Stimulated activated CD4-positive, alpha-beta T cell treated with anti-CD3 and anti-CD28 coated beads, Interleukin-4, amount 100 ng/mL, for 48 hours (primary cell): Measurements from ENCODE around the gene OAS2.

Experiments
- DNase-seq, 2 donors: peaks; one replicate each; pipeline ENCODE4 v3.0.0-alpha.2; 2020; ENCODE audit warnings: low read depth in 2 of 2

OAS2 gene

GRCh38 chr12:113016796-113017195, 38.5 kb downstream of the OAS2 start:
- DNase-seq: no peak

- DNase-seq: no peak
Observed at GRCh38 chr12:113019025-113019424, 40.7 kb downstream of the OAS2 start.

- no peak for DNase-seq
Observed at GRCh38 chr12:113021500-113021899, 43.2 kb downstream of the OAS2 start.

GRCh38 chr12:113022563-113023297, 44.4 kb downstream of the OAS2 start:
- DNase-seq: no peak

GRCh38 chr12:113027726-113028125, 49.4 kb downstream of the OAS2 start:
- DNase-seq: no peak

GRCh38 chr12:113030875-113031525, 52.7 kb downstream of the OAS2 start:
- DNase-seq: no peak

GRCh38 chr12:113039911-113040445, 61.7 kb downstream of the OAS2 start:
- DNase-seq: no peak

GRCh38 chr12:113040722-113041171, 62.4 kb downstream of the OAS2 start:
- DNase-seq: no peak

GRCh38 chr12:113041560-113041959, 63.2 kb downstream of the OAS2 start:
- no peak for DNase-seq

GRCh38 chr12:113043240-113043639, 64.9 kb downstream of the OAS2 start:
- no peak for DNase-seq

GRCh38 chr12:113044516-113044915, 66.2 kb downstream of the OAS2 start:
- no peak for DNase-seq

- DNase-seq: peak; percentile 44 to 53
Observed at GRCh38 chr12:113048716-113049127, 70.4 kb downstream of the OAS2 start.

- no peak for DNase-seq
Observed at GRCh38 chr12:113049976-113050742, 71.8 kb downstream of the OAS2 start.

GRCh38 chr12:113050795-113051194, 72.5 kb downstream of the OAS2 start:
- DNase-seq: no peak

GRCh38 chr12:113051759-113052158, 73.4 kb downstream of the OAS2 start:
- no peak for DNase-seq

- DNase-seq: no peak
Observed at GRCh38 chr12:113052326-113052725, 74.0 kb downstream of the OAS2 start.

GRCh38 chr12:113054948-113055486, 76.7 kb downstream of the OAS2 start:
- DNase-seq: no peak

GRCh38 chr12:113055594-113056380, 77.5 kb downstream of the OAS2 start:
- no peak for DNase-seq

GRCh38 chr12:113056381-113056630, 78.0 kb downstream of the OAS2 start:
- DNase-seq: no peak

- DNase-seq: peak in 1 of 2 donors; percentile 28
Observed at GRCh38 chr12:113056631-113057488, 78.5 kb downstream of the OAS2 start, which contains the start of gene DTX1. DTX1 (plus strand) TSS chr12:113056730; CDS start chr12:113058193, 1,463 bp downstream.
